Upper lobe of right lung (tissue), 1 donor: ENCODE data around the gene GXYLT1. TPM values are rescaled to one million over a fixed set of nuclear protein-coding genes. Genes with fewer than 3 reads are reported as not detected.
A peak's percentile ranks its signal among the peaks of the same experiment; 100 is the strongest.

Experiments used
- ATAC-seq: fragments of 200-7000 bp; cut with Tn5 transposase; one replicate; pipeline ENCODE4 v1.9.1; 2020; ENCODE audit warnings: mild to moderate bottlenecking, moderate library complexity
- DNase-seq: peaks from one replicate; pipeline ENCODE4 v3.0.0-alpha.2; 2020
- H3K27ac ChIP-seq: fragments of 200-600 bp; one replicate; pipeline ENCODE4 v1.8.0; 2022
- H3K27me3 ChIP-seq: fragments of 200-600 bp; one replicate; pipeline ENCODE4 v1.8.0; 2022; ENCODE audit warnings: mild to moderate bottlenecking
- H3K36me3 ChIP-seq: fragments of 200-600 bp; one replicate; pipeline ENCODE4 v1.8.0; 2022
- H3K4me1 ChIP-seq: fragments of 200-600 bp; one replicate; pipeline ENCODE4 v1.8.0; 2022
- H3K4me3 ChIP-seq: fragments of 200-600 bp; one replicate; pipeline ENCODE4 v1.8.0; 2022; ENCODE audit warnings: mild to moderate bottlenecking
- H3K9me3 ChIP-seq: fragments of 200-600 bp; one replicate; pipeline ENCODE4 v1.8.0; 2022
- intact Hi-C: fragments of 100-400 bp; cut with DNase I; formaldehyde crosslinking; loops from one replicate; pipeline ENCODE4 v1.11.0; 2022
- total RNA-seq: library from RNA; stranded (reverse); fragmentation: NEBNext Ultra II Directional; extraction: Animal tissue kit (Norgen Biotek cat#: 25700); gene quantifications from one replicate; pipeline ENCODE4 v1.2.1, GENCODE V29; 2021
- TF ChIP-seq, protein P1 (sequence below): fragments of 200-600 bp; IDR thresholded peaks from one replicate; pipeline ENCODE4 v1.8.0; 2022; ENCODE audit warnings: antibody characterized with exemption
- donor health status: DM: no; HTN: yes; CAD: no; lungs with severe emphysema.

GXYLT1 gene
- total RNA-seq, 1 donor from 2014 or later, result 15.7 TPM

DNA sequence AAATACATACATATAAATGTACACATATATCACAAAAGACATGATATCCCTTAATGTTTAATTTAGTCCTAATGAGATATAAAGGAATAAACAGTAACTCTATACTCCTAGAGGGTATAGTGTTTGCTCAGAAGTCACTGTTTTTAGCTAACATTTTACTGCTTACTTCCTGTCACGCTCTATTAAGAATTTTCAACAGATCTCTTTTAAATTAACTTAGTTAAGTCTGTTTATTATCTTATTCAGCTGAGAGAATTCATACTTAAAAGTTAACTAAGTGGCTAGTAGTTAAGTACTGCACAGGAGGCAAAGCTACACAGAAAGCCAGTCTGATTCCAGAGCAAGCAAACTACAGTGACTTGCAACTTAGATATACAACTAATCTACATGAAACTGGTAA is 39.9 kb downstream of the GXYLT1 start:
- TF ChIP-seq, protein P1, sequence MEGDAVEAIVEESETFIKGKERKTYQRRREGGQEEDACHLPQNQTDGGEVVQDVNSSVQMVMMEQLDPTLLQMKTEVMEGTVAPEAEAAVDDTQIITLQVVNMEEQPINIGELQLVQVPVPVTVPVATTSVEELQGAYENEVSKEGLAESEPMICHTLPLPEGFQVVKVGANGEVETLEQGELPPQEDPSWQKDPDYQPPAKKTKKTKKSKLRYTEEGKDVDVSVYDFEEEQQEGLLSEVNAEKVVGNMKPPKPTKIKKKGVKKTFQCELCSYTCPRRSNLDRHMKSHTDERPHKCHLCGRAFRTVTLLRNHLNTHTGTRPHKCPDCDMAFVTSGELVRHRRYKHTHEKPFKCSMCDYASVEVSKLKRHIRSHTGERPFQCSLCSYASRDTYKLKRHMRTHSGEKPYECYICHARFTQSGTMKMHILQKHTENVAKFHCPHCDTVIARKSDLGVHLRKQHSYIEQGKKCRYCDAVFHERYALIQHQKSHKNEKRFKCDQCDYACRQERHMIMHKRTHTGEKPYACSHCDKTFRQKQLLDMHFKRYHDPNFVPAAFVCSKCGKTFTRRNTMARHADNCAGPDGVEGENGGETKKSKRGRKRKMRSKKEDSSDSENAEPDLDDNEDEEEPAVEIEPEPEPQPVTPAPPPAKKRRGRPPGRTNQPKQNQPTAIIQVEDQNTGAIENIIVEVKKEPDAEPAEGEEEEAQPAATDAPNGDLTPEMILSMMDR, result no peak
- H3K4me1 ChIP-seq, result no peaks in the 10 kb centered on the region
- intact Hi-C loops, result no loop called here
- no peak overlapping the region for H3K27ac ChIP-seq
- no peak overlapping the region for H3K4me3 ChIP-seq
- DNase-seq (no peak), ATAC-seq (no peak)
- H3K9me3 ChIP-seq, result no peaks in the 10 kb centered on the region
- H3K27me3 ChIP-seq, result no peaks in the 10 kb centered on the region
- no peaks in the 10 kb centered on the region for H3K36me3 ChIP-seq

DNA sequence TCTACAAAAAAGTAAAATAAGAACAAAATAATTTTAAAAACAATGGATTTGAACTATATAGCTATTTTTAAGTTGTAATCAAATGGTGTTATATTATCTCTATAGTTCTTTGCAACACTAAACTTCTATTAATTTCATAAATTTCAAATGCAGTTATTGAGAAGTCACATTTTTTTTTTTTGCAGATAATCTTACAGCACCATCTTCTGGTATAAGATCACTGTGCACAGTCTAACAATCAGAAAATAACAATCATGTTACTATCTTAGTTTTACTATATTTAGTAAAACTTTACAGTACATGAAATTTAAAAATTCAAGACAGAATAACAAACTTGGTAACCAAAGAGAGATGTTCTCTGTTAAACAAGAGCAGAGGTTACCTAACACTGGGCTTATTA is 40.6 kb downstream of the GXYLT1 start:
- no peak overlapping the region for H3K27ac ChIP-seq
- no peaks in the 10 kb centered on the region for H3K36me3 ChIP-seq
- H3K4me3 ChIP-seq, result no peak overlapping the region
- no peaks in the 10 kb centered on the region for H3K9me3 ChIP-seq
- intact Hi-C loops, result no loop called here
- TF ChIP-seq, protein P1, result peak; percentile 11
- no peaks in the 10 kb centered on the region for H3K4me1 ChIP-seq
- H3K27me3 ChIP-seq, result no peaks in the 10 kb centered on the region
- DNase-seq, result no peak
- no peak for ATAC-seq

DNA sequence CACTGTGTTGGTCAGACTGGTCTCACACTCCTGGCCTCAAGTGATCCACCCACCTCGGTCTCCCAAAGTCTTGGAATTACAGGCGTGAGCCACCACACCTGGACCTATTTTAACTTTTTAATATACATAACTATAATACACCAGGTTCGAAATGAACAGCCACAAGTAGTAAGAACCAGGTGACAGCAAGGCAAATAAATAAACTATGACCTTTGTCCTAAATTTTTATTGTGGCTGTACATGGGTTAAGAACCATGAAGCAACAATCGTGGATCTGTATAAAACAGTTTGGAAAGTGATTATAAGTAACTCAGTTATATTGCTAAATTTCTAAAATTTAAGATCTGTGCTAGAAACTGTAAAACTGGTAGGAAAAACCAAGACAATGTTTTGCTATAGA is 41.5 kb downstream of the GXYLT1 start:
- ATAC-seq (no peak), DNase-seq (no peak)
- no peaks in the 10 kb centered on the region for H3K27me3 ChIP-seq
- intact Hi-C loops, result no loop called here
- no peak overlapping the region for H3K4me3 ChIP-seq
- H3K27ac ChIP-seq, result no peak overlapping the region
- TF ChIP-seq, protein P1, result no peak
- no peaks in the 10 kb centered on the region for H3K4me1 ChIP-seq
- no peaks in the 10 kb centered on the region for H3K9me3 ChIP-seq
- no peaks in the 10 kb centered on the region for H3K36me3 ChIP-seq

DNA sequence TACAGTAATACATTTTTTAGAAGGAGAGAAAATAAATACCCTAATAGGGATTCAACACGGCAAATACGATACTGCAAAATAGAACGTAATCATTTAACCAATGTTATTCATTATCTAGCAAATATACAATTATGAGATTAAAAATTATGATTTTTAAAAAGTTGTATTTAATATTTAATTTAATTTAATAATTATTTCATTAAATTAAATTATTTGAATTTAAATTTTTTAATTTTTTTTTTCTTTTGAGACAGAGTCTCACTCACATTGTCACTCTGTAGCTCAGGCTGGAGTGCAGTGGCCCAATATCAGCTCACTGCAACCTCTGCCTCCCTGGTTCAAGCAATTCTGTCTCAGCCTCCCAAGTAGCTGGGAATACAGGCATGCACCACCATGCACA is 42.0 kb downstream of the GXYLT1 start:
- ATAC-seq (no peak), DNase-seq (no peak)
- Histone ChIP-seq H3K36me3 (no peaks in the 10 kb centered on the region), H3K9me3 (no peaks in the 10 kb centered on the region), H3K4me1 (no peaks in the 10 kb centered on the region), H3K27me3 (no peaks in the 10 kb centered on the region), H3K4me3 (no peak overlapping the region), H3K27ac (no peak overlapping the region)
- TF ChIP-seq, protein P1, result no peak
- intact Hi-C loops, result no loop called here

DNA sequence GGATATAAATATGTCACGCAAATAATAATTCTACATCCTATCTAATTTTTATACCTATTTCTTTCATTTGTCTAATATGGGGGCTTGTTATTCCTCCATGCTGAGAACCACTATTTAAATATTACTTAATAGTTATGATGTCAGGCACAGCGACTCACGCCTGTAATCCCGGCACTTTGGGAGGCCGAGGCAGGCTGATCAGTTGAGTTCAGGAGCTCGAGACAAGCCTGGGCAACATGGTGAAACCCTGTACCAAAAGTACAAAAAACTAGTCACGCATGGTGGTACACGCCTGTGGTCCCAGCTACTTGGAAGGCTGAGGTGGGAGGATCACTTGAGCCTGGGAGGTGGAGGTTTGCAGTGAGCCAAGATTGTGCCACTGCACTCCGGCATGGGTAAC is 45.2 kb downstream of the GXYLT1 start:
- H3K4me1 ChIP-seq, result no peaks in the 10 kb centered on the region
- no peaks in the 10 kb centered on the region for H3K27me3 ChIP-seq
- TF ChIP-seq, protein P1, result no peak

DNA sequence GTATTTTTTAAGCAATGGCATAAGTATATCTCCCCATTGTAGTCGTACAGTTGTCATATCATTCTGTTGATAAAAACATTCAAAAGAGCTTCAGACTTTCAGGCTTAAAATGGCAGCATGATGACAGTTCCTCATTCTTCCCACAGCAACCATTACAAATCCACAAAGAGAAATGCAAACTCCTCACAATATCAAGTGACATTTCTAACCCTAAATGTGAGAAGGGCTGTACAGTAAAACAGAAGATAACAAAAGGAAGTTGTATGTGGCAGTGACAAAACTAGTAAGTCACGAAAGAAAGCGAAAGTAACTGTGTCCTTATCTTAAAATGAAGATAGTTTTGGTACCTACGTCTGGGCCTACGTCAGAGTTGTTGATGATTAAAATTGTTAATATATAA is 46.7 kb downstream of the GXYLT1 start:
- Histone ChIP-seq H3K4me3 (peak overlapping the region; percentile 14), H3K27ac (peak overlapping the region; percentile 51), H3K36me3 (peaks cover 16% of the 10 kb centered on the region), H3K27me3 (no peaks in the 10 kb centered on the region), H3K9me3 (no peaks in the 10 kb centered on the region), H3K4me1 (no peaks in the 10 kb centered on the region)
- TF ChIP-seq, protein P1, result no peak
- ATAC-seq, result peak; percentile 57
- no peak for DNase-seq
- intact Hi-C loops, result no loop called here

More for the DNA sequence above, 45.2 kb downstream of the GXYLT1 start:
- no peak overlapping the region for H3K27ac ChIP-seq
- ATAC-seq (no peak), DNase-seq (no peak)
- peaks cover 16% of the 10 kb centered on the region for H3K36me3 ChIP-seq
- no peak overlapping the region for H3K4me3 ChIP-seq
- no peaks in the 10 kb centered on the region for H3K9me3 ChIP-seq
- intact Hi-C loops, result no loop called here
